K562 (cell line): Measurements from ENCODE around the gene AKT1S1. TPM values are rescaled to one million over a fixed set of nuclear protein-coding genes. Genes with fewer than 3 reads are reported as not detected.
A peak's percentile ranks its signal among the peaks of the same experiment; 100 is the strongest.

Experiments
- ATF2 ChIP-seq: sonication (generic); formaldehyde crosslinking; IDR thresholded peaks from 2 replicates; pipeline ENCODE4 v1.8.1; 2022; ENCODE audit warnings: missing genetic modification reagents
- CCNT2 ChIP-seq: IDR thresholded peaks from 2 replicates; pipeline ENCODE4 v1.6.1; 2011; ENCODE audit warnings: borderline replicate concordance, low read depth, mild to moderate bottlenecking, moderate library complexity, mixed read lengths, low read length; ENCODE audit not compliant: insufficient read length; ENCODE audit errors: extremely low read depth
- CEBPG ChIP-seq, 3 experiments: fragments of 200-800 bp in 1 of 3; sonication (Bioruptor generic) in 1 of 3; sonication (generic) in 1 of 3; formaldehyde crosslinking in 1 of 3; IDR thresholded peaks in 2 of 3; conservative IDR thresholded peaks in 1 of 3; 2 replicates each; pipeline versions ENCODE4 v1.6.1 to v1.8.0; 2016 to 2022; ENCODE audit warnings: missing compliant biosample characterization in 2 of 3, missing genetic modification characterization in 2 of 3, mild to moderate bottlenecking in 1 of 3, missing genetic modification reagents in 1 of 3
- E2F3 ChIP-seq: fragments of 250-450 bp; sonication (Bioruptor Pico); IDR thresholded peaks from 2 replicates; pipeline ENCODE4 v1.4.0; 2020; ENCODE audit warnings: mild to moderate bottlenecking
- EZH2 ChIP-seq: IDR thresholded peaks from 2 replicates; pipeline ENCODE4 v1.6.1; 2012; ENCODE audit warnings: low read depth, mild to moderate bottlenecking, inconsistent platforms, low read length, borderline replicate concordance
- GABPB1 ChIP-seq: sonication (generic); formaldehyde crosslinking; IDR thresholded peaks from 2 replicates; pipeline ENCODE4 v1.8.0; 2022; ENCODE audit warnings: mild to moderate bottlenecking, missing genetic modification reagents
- HIVEP1 ChIP-seq: fragments of 250-450 bp; sonication (Bioruptor Pico); IDR thresholded peaks from 2 replicates; pipeline ENCODE4 v1.4.0; 2020; ENCODE audit warnings: mild to moderate bottlenecking
- NFYB ChIP-seq: IDR thresholded peaks from 2 replicates; pipeline ENCODE4 v1.6.1; 2011; ENCODE audit warnings: mild to moderate bottlenecking, moderate library complexity; ENCODE audit not compliant: insufficient read length; ENCODE audit errors: extremely low read depth
- POLR2G ChIP-seq: fragments of 200-400 bp; formaldehyde crosslinking; IDR thresholded peaks from 2 replicates; pipeline ENCODE4 v1.6.1; 2017; ENCODE audit warnings: low read depth, mild to moderate bottlenecking, antibody characterized with exemption, low read length, moderate library complexity
- PTBP1 ChIP-seq: fragments of 200-400 bp; formaldehyde crosslinking; IDR thresholded peaks from 2 replicates; pipeline ENCODE4 v1.6.1; 2017; ENCODE audit warnings: low read depth, low read length
- PTRF ChIP-seq: fragments of 450-650 bp; IDR thresholded peaks from 2 replicates; pipeline ENCODE4 v1.6.1; 2016; ENCODE audit warnings: mild to moderate bottlenecking, missing genetic modification characterization, missing compliant biosample characterization
- STAT5B ChIP-seq: fragments of 250-450 bp; sonication (Bioruptor Pico); IDR thresholded peaks from 2 replicates; pipeline ENCODE4 v1.8.0; 2021; ENCODE audit warnings: mild to moderate bottlenecking, inconsistent platforms
- STAT6 ChIP-seq: sonication (generic); formaldehyde crosslinking; IDR thresholded peaks from 2 replicates; pipeline ENCODE4 v1.8.1; 2023; ENCODE audit warnings: mild to moderate bottlenecking, missing genetic modification reagents
- THAP12 ChIP-seq: fragments of 250-450 bp; sonication (Bioruptor Pico); IDR thresholded peaks from 2 replicates; pipeline ENCODE4 v1.9.0; 2021; ENCODE audit warnings: mild to moderate bottlenecking, inconsistent platforms
- UBTF ChIP-seq, 2 experiments: IDR thresholded peaks; 2 replicates each; pipeline ENCODE4 v1.6.1; 2012; ENCODE audit warnings: improper control_type of control experiment in 2 of 2, low read depth in 2 of 2, low read length in 2 of 2, borderline replicate concordance in 1 of 2
- ZNF165 ChIP-seq: fragments of 250-450 bp; sonication (Bioruptor Pico); IDR thresholded peaks from 2 replicates; pipeline ENCODE4 v1.4.0; 2020; ENCODE audit warnings: borderline replicate concordance
- ZNF445 ChIP-seq: fragments of 250-450 bp; sonication (Bioruptor Pico); IDR thresholded peaks from 2 replicates; pipeline ENCODE4 v1.4.0; 2020; ENCODE audit warnings: low read depth, mild to moderate bottlenecking, moderate library complexity
- polyA plus RNA-seq, 8 experiments: library from polyadenylated mRNA; depleted of rRNA in 4 of 8; stranded (reverse) in 5 of 8; unstranded in 3 of 8; fragments of >200 nt; fragmentation: Nextera tagmentation in 2 of 8; fragmentation: Illumina TruSeq in 1 of 8; extraction: Ambion mirVana in 2 of 8; extraction: Trizol in 1 of 8; gene quantifications; 2 replicates each; pipeline versions ENCODE4 v1.2.1 to v1.2.3, GENCODE V29; 2011 to 2014; ENCODE audit warnings: inconsistent platforms in 1 of 8, missing spikeins in 1 of 8
- total RNA-seq, 7 experiments: library from RNA; depleted of rRNA in 6 of 7; stranded (reverse); fragments of >200 nt in 6 of 7; fragmentation: Illumina TruSeq in 2 of 7; extraction: Trizol in 2 of 7; gene quantifications; 2 replicates each; pipeline versions ENCODE4 v1.2.1 to v1.2.3, GENCODE V29; 2011 to 2021; ENCODE audit warnings: low replicate concordance in 1 of 7

The AKT1S1 gene
- total and polyA plus RNA-seq, 9 of the 15 experiments (the other 6 are each of a cell fraction or from before 2014, with no cell fraction given), result 1.2 to 50.3 (median 17.1) TPM

- no peak for TF ChIP-seq STAT6 (CRISPR knock-in tag)
- TF ChIP-seq E2F3, result peak; percentile 50; the same call in 1 of the 2 replicates
- TF ChIP-seq NFYB, result no peak
- peak; percentile 71 for TF ChIP-seq POLR2G
- no peak for TF ChIP-seq THAP12 (CRISPR knock-in tag)
- TF ChIP-seq HIVEP1, result peak; percentile 67; the same call in 1 of the 2 replicates
- no peak for TF ChIP-seq EZH2
- TF ChIP-seq PTRF, result peak; percentile 52; the same call in 1 of the 2 replicates
- TF ChIP-seq CCNT2, result peak; percentile 37
- TF ChIP-seq ZNF445 (CRISPR knock-in tag), result no peak
- TF ChIP-seq STAT5B (CRISPR knock-in tag), result peak; percentile 52; the same call in 1 of the 2 replicates
- TF ChIP-seq PTBP1, result no peak
- no peak for TF ChIP-seq UBTF (IDR thresholded peaks at IDR 0.05; ENCODE audit: borderline replicate concordance in 1 of 2, low read depth in 2 of 2, low read length in 2 of 2)
- peak; percentile 16; the same call in 1 of the 2 replicates for TF ChIP-seq ZNF165
- TF ChIP-seq CEBPG (CRISPR knock-in tag; IDR thresholded peaks at IDR 0.05), result peak; percentile 99
- TF ChIP-seq CEBPG (tag; conservative IDR thresholded peaks at IDR 0.05 in 1 of 2, IDR thresholded peaks at IDR 0.05 in 1 of 2), result peak; percentile 96 to 99
- no peak for TF ChIP-seq GABPB1
- TF ChIP-seq ATF2 (CRISPR knock-in tag), result no peak
These were observed 47.1 kb upstream of the AKT1S1 start (continued) for GRCh38 chr19:49924004-49924880.
